SIG-M5 (cell line): Measurements from ENCODE around the gene CRABP1.

Experiments used
- DNase-seq: peaks from one replicate; lab custom pipeline; 2025; lab: John Stamatoyannopoulos, UW

Gene CRABP1

DNA sequence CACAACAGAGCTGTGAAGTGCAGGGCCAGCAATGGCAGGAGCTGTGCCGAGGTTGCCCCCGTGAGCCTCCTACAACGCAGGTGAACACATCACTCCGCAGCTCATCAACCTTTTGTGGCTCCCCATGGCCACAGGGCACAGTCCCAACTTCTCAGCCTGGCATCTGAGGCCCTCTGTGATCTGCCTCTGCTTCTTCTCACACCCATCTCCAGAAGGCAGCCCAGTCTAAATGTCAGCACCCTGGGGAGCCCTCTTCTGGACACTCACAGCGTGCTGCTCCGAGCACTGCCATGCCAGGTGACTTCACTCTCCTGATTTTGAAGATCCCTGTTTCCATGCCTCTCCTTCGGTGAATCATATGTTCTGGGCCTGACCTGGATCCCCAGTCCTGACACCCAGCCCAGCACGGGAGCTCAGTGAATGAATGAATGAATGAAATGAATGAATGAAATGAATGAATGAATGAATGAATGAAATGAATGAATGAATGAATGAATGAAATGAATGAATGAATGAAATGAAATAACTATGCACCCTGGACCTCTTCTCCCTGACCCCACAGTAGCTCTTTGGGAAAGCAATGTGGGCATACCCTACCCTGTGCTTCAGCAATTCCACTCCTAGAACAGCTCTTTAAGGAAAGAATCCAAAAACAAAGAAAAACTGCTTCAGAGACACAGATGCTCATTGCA is 22.9 kb upstream of the CRABP1 start:
- no peak for DNase-seq

DNA sequence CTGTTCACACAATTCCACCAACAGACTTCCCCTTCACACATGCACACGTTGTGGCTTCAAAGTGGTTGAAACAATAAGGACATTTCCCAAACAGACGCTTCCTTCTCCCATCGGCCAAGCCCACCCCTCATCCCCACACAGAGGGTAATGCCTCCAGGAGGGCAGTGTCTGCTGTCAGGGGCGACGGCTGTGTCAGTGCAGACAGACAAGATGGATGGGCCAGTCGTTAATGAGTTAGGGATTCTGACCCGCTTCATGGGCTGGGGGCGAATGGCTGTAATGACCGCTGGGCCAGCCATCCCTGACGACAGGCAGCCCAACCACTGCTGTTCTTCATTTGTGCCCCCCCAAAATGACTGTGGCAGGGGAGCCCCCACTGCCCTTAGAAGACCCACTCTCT is 20.6 kb upstream of the CRABP1 start:
- DNase-seq, result no peak

DNA sequence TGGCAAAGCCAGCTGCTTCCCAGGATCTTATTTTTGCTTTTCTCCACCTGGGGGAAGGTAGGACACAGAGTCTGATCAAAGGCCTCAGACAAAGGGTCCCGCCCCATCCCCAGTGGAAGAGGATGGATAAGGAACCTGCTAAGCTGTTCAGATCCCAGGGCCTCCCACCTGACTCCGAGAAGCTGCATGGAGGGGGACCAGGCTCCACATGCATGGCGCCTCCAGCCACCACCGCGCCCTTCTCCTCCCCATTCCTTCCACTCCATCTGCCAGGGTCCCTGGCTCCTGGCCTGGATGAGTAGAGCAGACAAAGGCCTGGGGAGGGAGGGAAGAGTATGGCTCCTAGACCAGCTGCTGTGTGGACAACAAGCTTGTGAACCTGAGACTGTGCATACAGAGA is 20.0 kb upstream of the CRABP1 start:
- DNase-seq, result no peak

DNA sequence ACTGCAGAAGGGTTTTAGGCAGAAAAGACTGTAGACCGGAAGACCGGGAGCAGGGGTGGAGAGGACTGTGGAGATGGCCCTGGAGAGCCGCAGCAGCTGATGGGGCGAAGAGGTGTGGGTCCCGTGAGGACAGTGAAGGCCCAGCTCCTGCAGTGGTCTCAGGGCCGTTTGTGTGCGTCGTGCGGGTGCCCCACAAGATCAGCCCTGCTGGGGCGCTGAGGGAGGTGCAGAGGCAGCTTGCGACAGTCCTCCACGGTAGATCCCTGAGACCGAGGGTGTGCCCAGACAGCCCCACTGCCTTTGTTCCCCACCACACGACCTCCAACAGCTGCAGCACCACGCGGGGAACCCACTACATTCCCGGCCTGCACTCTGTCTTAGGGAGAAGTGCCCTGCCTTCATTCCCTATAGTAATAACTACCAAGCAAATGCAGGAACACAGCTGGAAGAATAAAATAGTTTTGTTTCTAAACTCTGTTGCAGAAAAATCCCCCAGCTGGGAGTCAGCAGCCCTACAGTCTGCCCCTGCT is 19.0 kb upstream of the CRABP1 start:
- DNase-seq, result no peak

DNA sequence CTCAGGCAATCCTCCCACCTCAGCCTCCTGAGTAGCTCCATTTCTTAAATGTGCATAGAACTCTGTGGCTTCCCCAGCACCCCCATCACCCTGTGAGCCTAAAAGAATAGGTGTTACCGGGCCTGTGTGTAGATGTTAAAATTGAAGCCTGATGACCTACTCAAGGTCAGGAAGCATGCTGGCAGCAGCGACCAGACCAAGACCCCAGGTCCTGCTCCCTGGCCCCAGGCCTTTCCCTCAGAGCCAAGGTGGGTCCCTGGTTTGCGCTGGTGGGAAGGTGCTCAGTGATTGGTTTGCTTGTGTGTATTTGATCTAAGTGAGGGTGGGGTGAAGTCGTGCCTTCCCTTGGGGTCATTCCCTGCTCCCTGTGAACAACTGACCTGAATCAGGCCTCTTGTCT is 18.4 kb upstream of the CRABP1 start:
- no peak for DNase-seq

DNA sequence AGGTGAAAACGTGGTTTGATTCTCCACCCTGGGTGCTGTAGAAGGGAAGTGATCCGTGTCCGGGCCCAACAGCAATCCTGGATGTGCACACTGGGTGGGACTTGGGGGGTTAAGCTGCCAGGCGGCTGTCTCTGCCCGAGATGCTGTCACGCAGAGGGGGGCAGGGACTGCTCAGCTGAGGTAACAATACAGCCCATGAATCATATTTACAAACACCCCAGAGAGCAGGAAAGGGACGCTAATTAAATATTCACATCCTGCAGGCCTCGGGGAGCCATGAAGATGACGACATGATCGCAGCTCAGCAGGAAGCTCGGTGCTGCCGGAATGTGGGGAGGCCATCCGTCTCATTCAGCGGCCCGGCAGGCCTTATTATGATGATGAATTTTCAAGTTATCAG is 17.9 kb upstream of the CRABP1 start:
- DNase-seq, result no peak

DNA sequence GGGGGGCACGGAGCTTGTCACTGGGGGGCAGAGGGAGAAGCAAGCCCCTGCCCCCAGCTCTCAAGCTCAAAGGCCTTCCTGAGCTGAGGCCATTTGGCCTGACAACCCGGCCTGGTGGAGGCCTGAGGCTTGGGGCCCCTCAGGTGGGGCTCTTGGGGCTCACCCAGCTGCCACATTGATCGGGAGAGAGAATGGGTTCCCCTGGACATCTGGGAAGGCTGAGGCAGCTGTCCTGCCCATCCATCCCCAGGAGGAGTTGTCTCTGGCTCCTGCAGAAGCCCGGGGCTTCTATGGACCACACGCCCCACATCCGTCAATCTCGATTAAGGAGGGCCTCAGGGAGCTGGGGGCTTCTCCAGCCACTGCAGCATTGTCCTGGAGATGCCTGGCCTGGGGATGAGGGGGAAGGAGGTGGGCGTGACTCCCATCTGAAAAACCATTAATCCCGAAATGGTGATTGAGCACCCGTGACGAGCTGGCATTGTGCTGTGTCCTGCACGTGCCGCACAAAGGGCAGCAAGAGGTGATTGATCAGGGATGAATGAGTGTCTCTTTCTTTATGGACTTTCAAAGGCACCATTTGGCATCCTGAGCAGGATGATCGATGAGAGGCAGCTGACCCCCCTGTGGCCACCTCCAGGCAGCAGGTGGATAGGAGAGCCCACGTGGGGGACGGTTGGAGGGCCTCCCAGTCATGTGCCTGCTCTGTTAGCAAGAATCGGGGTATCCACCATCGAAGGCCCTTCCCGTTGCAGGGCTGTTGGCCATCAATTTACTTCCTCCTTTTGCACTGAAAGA is 17.2 kb upstream of the CRABP1 start:
- DNase-seq, result no peak

DNA sequence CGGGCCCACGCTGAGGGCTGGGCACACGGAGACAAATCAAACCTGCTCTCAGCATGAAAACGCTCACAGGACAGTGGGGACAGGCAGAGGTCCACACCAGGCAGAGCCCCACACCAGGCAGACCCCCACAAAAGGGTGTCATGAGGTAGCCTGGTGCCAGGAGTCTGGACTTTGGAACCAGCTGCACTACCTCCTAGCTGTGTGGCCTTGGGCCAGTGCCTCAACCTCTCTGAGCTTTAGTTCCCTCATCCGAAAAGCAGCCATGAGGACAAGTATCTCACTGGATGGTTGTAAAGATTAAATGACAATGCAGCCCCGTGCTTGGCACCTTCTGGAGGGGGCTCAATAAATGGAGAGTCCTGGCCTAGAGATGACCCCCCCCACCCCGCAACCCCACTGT is 16.5 kb upstream of the CRABP1 start:
- DNase-seq, result no peak

DNA sequence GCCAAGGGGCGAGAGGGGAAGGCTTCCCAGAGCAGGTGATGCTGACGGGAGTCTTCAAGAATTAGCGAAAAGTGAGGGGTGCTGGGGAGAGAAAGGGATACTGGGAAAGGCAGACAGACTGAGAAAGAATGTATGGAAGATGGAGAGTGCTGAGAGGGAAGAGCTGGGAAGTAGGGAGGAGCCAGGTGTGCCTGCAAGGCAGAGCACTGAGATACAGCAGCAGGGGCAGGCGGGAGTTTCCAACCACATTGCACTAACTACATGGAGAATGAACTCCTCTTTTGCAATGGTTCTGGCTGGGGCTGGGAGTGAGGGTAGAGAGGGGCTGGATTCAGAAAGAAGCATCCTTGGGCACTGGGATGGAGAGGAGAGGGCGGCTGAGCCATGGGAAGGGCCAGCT is 16.0 kb upstream of the CRABP1 start:
- DNase-seq, result no peak

DNA sequence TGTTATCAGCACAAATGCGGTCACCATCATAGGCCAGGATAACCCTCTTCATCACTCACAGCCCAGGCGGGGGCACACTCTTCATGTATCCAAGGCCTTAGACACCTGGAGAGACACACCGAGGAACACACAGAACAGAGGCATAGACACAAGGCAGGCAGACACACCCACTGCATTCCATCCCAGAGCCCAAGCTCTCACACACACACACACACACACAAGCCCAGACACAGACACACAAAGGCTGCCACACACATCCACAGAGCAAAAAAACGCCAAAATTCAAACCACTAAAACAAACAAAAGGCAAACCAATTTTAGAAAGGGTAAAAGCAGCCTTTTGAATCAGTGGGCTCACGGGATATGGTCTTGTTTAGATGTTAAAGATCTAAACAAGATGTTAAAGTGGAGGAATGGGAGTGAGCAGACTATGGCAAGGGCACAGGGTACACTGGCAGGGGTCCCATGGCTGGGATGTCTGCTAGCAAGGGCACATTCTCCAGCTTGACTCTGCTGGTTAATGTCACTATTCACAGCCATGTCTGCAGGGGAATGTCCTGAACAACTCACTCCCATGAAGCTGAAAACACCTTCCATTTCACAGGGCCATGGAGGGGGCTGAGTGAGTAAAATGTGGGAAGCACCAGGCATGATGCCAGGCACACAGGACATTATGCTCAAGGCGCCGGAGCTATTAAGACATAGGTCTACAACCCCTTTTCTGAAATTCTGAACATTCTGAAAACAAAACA is 14.9 kb upstream of the CRABP1 start:
- DNase-seq, result no peak

DNA sequence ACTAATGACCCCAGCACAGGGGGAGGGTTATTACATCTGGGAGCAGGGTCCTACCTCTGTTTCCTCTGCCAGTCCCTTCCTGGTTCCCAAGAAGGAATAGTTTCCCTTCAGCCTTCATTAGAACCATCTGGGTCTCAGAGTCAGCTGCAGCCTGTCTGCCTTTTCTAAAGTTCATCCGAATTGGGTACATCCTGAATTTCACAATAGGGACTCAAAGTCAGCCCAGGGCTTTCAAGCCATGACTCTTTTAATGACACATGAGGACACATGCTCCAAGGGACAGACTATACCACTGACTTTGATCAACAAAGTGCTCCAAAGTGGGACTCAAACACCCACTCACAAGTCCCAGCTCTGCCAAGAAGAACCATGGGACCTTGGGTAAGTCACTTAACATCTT is 12.7 kb upstream of the CRABP1 start:
- no peak for DNase-seq

DNA sequence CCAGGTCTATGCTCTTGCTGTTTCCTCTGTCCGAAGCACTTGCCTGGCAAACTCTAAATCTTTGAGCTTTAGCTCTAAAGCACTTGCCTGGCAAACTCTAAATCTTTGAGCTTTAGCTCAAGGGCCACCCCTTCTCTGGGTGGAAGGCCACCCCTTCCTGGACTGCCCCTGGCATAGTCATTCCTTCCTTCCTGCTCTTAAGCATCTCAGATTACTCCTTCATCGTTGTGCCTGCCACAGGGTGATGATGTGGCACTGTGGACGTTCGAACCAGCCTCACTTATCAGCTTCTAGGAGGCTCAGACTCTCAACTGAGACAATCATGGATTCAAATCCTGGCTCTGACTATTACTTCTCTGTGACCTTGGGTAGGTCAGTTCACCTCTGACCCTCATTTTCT is 10.5 kb upstream of the CRABP1 start:
- no peak for DNase-seq

DNA sequence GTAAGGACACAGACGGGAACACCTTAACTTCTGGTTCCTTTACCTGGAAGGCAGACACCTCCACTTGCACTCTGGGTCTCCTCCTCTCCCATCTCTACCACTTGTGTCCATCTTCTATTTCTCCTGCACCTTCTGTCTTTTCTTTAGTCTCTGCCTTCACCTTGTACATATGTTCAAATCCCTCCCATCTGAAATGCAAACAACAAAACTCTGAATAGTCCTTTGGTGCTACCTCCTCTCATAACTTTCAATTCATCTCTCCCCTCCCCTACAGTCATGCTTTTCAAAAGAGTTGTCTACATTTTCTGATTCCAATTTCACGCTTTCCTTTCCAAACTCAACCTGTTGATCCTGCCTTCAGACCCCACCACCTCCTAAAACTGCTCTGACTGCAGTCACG is 5.3 kb upstream of the CRABP1 start:
- no peak for DNase-seq

DNA sequence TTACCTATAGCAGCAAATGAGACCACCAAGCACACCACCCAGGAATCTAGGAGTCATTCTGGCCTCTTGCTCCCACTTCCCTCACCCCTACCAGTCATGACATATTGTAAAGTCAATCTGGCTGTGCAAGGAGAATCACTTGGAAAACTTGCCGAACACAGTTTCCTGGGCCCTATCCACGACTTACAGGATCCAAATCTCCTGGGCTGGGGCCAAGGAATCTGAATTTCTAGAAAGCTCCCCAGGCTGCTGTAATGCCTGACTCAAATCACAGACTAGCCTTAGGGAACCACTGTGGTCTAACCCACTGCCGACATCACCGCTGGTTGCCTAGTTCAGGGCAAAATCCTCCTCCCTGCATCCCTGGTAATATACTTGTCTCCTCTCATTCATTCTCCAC is 4.2 kb upstream of the CRABP1 start:
- DNase-seq, result no peak

DNA sequence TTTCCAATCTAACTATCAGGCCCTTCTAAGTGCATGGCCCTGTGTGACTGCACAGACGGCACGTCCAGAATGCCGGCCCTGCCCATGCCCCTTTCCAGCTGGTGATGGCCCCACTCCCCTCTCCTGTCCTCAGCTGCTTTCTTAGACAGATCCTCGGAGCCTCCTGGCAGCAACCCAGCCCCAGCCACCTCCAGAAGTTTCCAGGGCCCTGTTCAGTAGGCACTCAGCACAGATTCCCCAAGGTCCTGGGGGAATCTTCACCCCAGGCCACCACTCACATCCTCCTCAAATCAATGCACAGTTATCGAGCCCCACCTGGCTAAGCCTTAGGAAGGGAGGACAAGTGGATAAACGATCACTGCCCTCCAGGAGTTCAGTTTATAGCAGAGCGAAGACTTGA is 1.4 kb upstream of the CRABP1 start:
- DNase-seq, result no peak

DNA sequence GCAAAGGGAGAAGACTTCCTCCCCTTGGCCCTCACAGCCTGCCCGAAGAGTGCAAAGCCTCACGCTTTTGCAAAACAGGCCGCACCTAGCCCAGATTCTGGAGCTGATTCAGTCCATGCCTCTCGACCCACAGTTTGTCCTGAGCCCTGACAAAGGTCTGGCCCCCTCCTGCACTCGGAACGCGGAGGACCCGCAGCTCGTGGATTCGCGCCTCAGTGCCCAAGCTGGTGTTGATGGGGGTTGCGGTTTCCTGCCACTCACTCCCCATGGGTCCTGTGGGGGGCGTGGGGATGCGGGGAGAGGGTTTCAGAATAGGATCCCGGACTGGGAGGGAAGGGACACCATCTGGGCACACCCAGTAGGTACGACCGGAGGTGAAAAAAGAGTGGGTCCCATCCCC is 594 bp upstream of the CRABP1 start:
- DNase-seq, result no peak

DNA sequence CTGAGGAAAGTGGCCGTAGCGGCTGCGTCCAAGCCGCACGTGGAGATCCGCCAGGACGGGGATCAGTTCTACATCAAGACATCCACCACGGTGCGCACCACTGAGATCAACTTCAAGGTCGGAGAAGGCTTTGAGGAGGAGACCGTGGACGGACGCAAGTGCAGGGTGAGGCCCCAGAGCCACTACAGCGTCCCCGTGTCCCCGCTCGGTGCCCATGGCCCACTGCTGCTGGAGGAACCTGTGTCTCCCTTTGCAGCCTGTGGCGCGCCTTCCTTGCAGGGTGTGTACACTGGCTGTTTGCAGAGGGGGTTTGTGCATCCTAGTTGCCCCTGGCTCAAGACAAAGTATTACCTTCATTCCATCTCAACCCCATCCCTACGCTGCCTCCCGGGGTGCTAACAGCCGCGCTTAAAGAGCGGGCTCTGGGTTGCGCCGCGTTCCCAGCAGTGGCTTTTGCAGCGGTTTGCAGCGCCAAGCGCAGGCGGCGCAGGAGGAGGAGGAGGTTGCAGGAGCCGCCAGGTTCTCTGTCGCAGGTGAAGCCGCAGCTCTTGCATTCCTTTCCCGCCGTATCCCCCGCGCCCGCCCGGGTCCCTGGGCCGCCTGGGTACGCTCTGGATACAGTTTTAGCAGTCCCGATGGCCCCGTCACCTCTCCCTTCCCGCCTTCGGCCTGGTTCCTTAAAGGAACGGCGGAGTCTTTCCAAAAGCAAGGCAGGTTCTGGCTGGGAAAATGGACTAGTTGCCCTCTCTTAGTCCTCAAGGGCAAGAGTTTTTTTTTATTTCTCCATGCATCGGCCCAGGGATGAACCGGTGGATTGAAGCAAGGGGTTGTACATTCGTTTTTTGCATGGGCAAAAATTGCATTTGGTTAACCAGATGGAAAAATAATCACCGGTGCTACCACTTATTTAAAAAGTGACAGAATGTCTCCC is 1.2 kb downstream of the CRABP1 start:
- no peak for DNase-seq

DNA sequence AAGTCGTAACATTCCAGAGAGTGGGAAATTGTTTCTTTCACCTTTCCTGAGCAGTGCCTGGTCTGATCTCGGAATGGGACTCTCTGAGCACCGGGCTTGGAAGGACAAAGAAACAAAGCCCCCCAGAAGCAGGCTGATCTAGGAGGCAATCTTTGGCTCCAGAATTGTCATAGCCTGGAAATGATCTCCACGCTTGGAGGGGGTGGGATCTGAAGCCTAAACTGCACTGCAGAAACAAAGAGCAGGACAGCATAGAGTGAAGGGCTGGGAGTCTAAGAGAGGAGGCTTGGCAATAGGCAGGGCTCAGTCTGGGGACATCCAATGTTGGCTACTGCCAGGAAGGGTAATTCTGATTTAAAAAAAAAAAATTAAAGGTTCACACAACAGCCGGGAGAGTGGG is 1.9 kb downstream of the CRABP1 start:
- DNase-seq, result no peak

DNA sequence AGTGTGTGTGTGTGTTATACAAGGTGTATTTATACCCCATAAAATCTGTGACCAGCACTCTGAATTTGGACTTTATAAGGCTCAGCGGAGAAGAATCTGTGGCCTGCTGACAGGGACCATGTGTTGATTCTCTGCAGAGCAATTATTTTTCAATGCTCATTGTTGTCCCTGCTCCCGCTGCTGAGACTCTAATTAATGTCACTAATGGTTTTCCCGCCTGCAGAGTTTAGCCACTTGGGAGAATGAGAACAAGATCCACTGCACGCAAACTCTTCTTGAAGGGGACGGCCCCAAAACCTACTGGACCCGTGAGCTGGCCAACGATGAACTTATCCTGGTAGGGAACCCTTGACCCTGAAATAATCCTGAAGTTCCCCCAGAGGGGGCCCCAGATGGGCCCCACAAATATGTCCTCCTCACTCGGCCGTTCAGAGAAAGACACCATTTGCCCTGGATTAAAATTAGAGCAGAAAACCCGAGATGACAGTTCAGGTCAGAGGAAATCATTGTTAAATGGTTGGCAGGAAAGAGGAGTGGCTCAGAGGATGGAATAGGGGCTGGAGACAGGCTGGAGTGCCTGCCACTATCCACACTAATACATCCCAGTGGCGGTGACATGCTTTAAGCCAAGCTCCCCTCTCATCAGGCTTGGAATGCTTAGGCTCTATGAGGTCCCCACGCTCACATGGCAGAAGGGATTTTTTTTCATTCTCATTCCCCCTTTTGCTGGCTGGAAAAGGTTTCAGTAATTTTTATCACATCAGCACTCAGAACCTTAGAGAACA is 3.3 kb downstream of the CRABP1 start:
- DNase-seq, result no peak

DNA sequence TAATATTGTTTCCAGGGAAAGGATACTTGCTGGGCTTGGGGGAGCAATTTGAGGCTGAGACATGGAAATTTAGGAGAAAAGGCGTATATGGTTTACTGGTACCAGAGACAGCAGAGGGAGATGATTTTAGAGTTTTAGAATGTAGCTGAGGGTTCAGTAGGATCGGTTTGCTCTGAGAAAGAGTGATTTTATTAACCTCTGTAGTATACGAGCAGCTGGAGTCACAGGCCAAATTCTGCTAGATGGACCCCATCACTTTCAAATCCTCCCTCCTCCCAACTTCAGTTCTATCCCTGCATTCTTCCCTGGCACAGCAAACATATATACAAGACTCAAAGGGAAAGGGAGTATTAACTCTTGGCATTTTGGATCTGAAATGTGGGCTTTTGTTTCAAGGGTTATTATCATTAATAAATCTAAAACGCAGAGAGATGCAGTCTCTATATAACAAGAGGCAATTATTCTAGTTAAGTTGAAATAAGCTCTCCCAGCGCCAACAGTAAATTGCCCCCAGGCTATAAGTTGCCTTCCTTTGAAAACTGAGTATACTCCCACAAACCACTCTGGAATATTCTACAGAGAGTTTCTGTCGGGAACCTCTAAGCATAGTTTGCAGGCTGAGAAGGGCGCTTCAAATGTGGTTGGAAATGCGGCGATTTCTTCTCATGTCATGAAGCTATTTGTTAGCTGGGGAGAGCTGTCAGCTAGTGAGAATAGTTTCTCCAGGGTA is 5.4 kb downstream of the CRABP1 start:
- DNase-seq, result no peak
